Measurements from ENCODE around the gene NFILZ. TPM values are rescaled to one million over a fixed set of nuclear protein-coding genes. Genes with fewer than 3 reads are reported as not detected.
"Not testable (repeated sequence)": the region's sequence is repeated elsewhere in the genome, so short reads cannot be mapped to it uniquely, and the experiment has no call there.

NFILZ gene
- total RNA-seq, 1 donor from 2014 or later = not detected

GRCh38 chr19:8629184-8629583, 1.2 kb upstream of the NFILZ start:
- H3K4me3 Mint-ChIP-seq = no peak overlapping the region
- no peaks in the 10 kb centered on the region for H3K27me3 Mint-ChIP-seq (ENCODE audit: low read depth)
- H3K36me3 Mint-ChIP-seq (ENCODE audit: low read depth) = no peaks in the 10 kb centered on the region
- H3K9me3 Mint-ChIP-seq = no peaks in the 10 kb centered on the region
- no peak overlapping the region for H3K27ac Mint-ChIP-seq (ENCODE audit: unreplicated experiment)
- H3K4me1 Mint-ChIP-seq = peaks cover 6% of the 10 kb centered on the region
- no peak for TF ChIP-seq CTCF (conservative IDR thresholded peaks at IDR 0.05)
- DNase-seq (ENCODE audit: low read depth, low spot score) = no peak

GRCh38 chr19:8630796-8631424, 477 bp downstream of the NFILZ start:
- Mint-ChIP-seq H3K4me1 (peaks cover 6% of the 10 kb centered on the region), H3K4me3 (no peak overlapping the region), H3K36me3 (ENCODE audit: low read depth) (no peaks in the 10 kb centered on the region), H3K9me3 (no peaks in the 10 kb centered on the region), H3K27me3 (ENCODE audit: low read depth) (no peaks in the 10 kb centered on the region), H3K27ac (ENCODE audit: unreplicated experiment) (no peak overlapping the region)
- no peak for TF ChIP-seq CTCF (conservative IDR thresholded peaks at IDR 0.05)
- no peak for DNase-seq (ENCODE audit: low read depth, low spot score)

- TF ChIP-seq CTCF (conservative IDR thresholded peaks at IDR 0.05) = no peak
- Mint-ChIP-seq H3K4me3 (no peak overlapping the region), H3K36me3 (ENCODE audit: low read depth) (no peaks in the 10 kb centered on the region), H3K27me3 (ENCODE audit: low read depth) (no peaks in the 10 kb centered on the region), H3K27ac (ENCODE audit: unreplicated experiment) (peak overlapping the region; percentile 27), H3K4me1 (peaks cover 6% of the 10 kb centered on the region), H3K9me3 (no peaks in the 10 kb centered on the region)
- no peak for DNase-seq (ENCODE audit: low read depth, low spot score)
Measured at GRCh38 chr19:8631425-8631819, 989 bp downstream of the NFILZ start.

- no peak for TF ChIP-seq CTCF (conservative IDR thresholded peaks at IDR 0.05)
- no peak for DNase-seq (ENCODE audit: low read depth, low spot score)
- Mint-ChIP-seq H3K4me1 (peaks cover 6% of the 10 kb centered on the region), H3K36me3 (ENCODE audit: low read depth) (no peaks in the 10 kb centered on the region), H3K27ac (ENCODE audit: unreplicated experiment) (no peak overlapping the region), H3K9me3 (no peaks in the 10 kb centered on the region), H3K27me3 (ENCODE audit: low read depth) (no peaks in the 10 kb centered on the region), H3K4me3 (no peak overlapping the region)
Measured at GRCh38 chr19:8635422-8635821, 5.0 kb downstream of the NFILZ start.

- not testable (repeated sequence) for DNase-seq (ENCODE audit: low read depth, low spot score); H3K4me3 Mint-ChIP-seq; H3K27ac Mint-ChIP-seq (ENCODE audit: unreplicated experiment); H3K9me3 Mint-ChIP-seq; H3K27me3 Mint-ChIP-seq (ENCODE audit: low read depth); H3K4me1 Mint-ChIP-seq; H3K36me3 Mint-ChIP-seq (ENCODE audit: low read depth)
Measured at GRCh38 chr19:8637070-8637469, 6.6 kb downstream of the NFILZ start.

GRCh38 chr19:8638078-8638619, 7.7 kb downstream of the NFILZ start:
- Mint-ChIP-seq H3K27me3 (ENCODE audit: low read depth) (no peaks in the 10 kb centered on the region), H3K36me3 (ENCODE audit: low read depth) (no peaks in the 10 kb centered on the region), H3K4me3 (no peak overlapping the region), H3K9me3 (peaks cover 4% of the 10 kb centered on the region), H3K4me1 (no peaks in the 10 kb centered on the region), H3K27ac (ENCODE audit: unreplicated experiment) (no peak overlapping the region)
- TF ChIP-seq CTCF (conservative IDR thresholded peaks at IDR 0.05) = no peak
- DNase-seq (ENCODE audit: low read depth, low spot score) = no peak

Measured in neural crest cell (in vitro differentiated cells).